Raji (cell line): Measurements from ENCODE around the gene YTHDC1.

Experiments used
- POLR2A ChIP-seq: IDR thresholded peaks from 2 replicates; pipeline ENCODE4 v1.6.1; 2011; ENCODE audit warnings: low read depth, low read length, control low read depth; ENCODE audit not compliant: insufficient read depth

The YTHDC1 gene

DNA sequence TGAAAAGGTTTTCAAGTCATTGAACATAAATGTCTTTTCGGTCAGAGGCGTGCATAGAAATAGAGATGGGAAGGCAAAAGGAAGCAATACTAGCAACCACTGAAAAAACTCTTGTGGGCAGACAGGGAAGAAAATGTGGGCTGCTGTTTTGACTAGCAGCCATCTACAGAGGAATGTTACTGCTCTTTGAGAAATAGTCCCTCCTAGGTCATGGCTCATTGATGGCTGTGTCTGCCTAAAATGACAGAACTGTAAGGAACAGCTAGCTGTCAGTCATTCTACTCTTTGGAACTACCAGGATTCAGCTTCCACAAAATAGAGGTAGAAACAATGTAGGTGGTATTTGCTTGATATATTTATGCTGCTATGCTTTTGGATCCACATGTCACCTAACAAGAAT, 77.5 kb downstream of the YTHDC1 start:
- no peak for TF ChIP-seq POLR2A

DNA sequence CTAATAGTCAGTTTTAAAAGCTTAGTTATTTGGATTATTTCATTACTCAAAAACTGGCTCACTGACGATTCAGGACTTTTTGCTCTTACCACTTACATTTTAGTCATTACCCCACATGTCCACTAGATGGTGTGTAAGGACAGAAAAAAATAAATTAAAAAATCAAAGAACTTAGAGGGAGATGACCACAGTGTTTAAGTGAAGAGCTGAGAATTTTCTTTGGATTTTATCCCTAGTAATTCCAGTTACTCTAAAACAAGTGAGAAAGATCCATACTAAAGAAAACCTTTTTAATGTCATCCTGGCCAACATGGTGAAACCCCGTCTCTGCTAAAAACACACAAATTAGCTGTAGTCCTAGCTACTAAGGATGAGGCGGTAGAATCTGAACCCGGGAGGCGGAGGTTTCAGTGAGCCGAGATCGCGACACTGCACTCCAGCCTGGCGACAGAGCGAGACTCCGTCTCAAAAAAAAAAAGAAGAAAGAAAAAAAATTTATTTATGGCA, 78.0 kb downstream of the YTHDC1 start:
- no peak for TF ChIP-seq POLR2A

DNA sequence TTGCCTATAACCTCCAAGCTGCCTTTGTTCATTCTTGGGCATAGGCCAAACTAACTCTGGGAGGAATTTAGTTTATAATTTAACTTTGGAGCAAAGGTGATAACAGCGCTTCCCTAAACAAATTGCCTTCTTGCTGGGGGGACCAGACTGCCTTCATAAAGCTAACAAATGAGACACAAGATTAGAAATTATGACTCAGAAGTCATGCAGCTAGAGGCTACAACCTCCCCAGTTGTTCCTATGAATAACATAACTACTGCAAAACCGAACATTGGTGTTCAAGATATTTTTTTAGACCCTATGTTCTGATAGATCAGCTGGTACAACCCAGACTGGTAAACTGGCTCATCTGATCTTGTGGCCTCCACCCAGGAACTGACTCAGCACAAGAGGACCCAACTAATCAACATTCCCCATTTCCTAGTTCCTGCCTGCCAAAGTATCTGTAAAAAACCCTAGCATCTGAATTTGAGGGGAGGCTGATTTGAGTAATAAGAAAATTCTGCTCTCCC, 82.4 kb downstream of the YTHDC1 start:
- TF ChIP-seq POLR2A: no peak

DNA sequence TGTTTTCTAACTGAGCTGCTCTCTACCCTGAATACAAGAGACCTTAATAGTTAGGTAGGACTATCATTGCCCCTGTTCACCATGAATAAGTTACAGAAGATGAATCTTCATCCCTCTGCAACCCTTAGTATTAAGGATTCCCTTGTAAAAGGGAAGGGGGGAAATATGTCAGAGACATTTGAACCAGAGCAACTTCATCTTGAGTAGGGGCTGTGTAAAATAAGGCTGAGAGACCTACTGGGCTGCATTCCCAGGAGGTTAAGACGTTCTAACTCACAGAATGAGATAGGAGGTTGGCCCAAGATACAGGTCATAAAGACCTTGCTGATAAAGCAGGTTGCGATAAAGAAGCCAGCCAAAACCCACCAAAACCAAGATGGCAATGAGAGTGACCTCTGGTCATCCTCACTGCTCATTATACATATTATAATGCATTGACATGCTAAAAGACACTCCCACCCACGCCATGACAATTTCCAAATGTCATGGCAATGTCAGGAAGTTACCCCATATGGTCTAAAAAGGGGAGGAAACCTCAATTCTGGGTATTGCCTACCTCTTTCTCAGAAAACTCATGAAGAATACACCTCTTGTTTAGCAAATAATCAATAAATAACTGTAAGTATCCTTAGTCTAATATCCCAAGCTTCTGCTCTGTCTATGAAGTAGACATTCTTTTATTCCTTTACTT, 84.9 kb downstream of the YTHDC1 start:
- no peak for TF ChIP-seq POLR2A
